ENCODE measurements around the gene YBX2. TPM values are rescaled to one million over a fixed set of nuclear protein-coding genes. Genes with fewer than 3 reads are reported as not detected.
A peak's percentile ranks its signal among the peaks of the same experiment; 100 is the strongest.

Gene YBX2
- total RNA-seq, 4 donors from 2014 or later, result 3.3 to 6.5 (median 5.3) TPM

DNA sequence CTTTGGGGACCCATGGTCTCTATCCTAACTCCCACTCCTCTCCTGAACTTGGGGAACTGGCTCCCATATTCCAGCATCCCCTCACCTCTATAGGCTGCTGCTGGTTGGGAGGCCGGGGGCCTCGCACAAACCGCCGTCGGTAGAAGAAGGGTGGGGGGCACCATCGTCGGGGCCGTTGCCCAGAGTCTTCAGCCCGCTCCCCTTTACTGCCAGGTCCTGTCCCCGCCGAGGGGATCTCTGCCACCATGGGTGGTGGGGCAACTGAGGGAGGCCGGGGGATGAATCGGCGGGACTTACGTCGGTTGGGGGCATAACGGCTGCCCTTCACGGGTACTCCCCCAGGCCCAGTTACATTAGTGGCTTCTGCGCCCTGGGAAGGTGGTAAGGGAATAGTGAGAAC, 4.3 kb downstream of the YBX2 start:
- Histone ChIP-seq H3K27me3 (peaks cover 40% of the 10 kb centered on the region), H3K9me3 (no peaks in the 10 kb centered on the region), H3K4me3 (no peak overlapping the region), H3K27ac (peak overlapping the region in 3 of 4 donors; percentile 83 to 98 (median 95)), H3K4me1 (peaks cover 0 to 97% (median 27%) of the 10 kb centered on the region in 3 donors), H3K36me3 (peaks cover 0 to 26% of the 10 kb centered on the region in 2 donors)
- 80% methylated on average over 1 of the region's 19 CpGs; no CpG with 5 or more reads in 1 of the 2 donors for WGBS, 2 donors (ENCODE audit: low coverage in 1 of 2)
- TF ChIP-seq POLR2AphosphoS5 (IDR thresholded peaks at IDR 0.05), result no peak
- TF ChIP-seq POLR2A (IDR thresholded peaks at IDR 0.05), result no peak
- no peak for TF ChIP-seq EP300 (IDR thresholded peaks at IDR 0.05)
- TF ChIP-seq, protein P1, sequence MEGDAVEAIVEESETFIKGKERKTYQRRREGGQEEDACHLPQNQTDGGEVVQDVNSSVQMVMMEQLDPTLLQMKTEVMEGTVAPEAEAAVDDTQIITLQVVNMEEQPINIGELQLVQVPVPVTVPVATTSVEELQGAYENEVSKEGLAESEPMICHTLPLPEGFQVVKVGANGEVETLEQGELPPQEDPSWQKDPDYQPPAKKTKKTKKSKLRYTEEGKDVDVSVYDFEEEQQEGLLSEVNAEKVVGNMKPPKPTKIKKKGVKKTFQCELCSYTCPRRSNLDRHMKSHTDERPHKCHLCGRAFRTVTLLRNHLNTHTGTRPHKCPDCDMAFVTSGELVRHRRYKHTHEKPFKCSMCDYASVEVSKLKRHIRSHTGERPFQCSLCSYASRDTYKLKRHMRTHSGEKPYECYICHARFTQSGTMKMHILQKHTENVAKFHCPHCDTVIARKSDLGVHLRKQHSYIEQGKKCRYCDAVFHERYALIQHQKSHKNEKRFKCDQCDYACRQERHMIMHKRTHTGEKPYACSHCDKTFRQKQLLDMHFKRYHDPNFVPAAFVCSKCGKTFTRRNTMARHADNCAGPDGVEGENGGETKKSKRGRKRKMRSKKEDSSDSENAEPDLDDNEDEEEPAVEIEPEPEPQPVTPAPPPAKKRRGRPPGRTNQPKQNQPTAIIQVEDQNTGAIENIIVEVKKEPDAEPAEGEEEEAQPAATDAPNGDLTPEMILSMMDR (IDR thresholded peaks at IDR 0.05), result no peak
- no peak for ATAC-seq

DNA sequence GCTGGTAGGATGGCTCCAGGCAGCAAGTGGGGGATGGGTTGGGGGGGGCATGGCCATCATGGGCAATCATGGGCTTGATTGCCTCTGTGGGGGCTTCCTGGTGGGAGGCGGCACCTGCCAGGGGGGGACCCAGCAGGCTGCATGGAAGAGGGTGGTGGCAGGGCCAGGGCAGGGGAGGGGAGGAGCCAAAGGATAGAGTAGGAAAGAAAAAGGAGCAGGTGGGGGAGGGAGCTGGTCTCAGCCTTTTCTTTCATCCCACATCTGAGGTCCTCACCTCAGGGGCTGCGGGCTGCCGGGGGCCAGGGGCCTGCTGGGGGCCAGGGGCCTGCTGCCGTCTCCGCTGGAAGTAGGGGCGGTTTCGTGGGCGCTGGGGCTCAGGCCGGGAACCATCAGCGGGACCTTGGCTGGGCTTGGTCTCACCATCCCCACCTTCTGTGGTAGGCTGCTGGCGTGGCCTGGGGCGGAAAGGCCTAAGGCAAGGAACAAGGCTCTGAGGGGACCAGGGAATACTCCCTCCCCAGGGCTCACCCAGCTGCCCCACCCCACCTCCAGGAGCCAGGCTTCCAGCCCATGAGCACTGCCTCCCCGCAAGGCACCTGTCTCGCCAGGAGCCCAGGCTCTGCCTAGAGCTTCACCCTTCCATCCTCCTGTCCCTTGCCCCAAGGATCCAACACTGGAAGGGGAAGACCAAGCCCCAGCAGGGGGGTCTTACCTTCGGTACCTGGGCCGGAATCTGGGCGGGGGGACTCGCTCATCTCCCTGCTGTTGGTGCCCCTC, 5.0 kb downstream of the YBX2 start:
- H3K9me3 ChIP-seq, result no peaks in the 10 kb centered on the region
- TF ChIP-seq POLR2A (IDR thresholded peaks at IDR 0.05), result no peak
- TF ChIP-seq, protein P1 (IDR thresholded peaks at IDR 0.05), result no peak
- no peak for TF ChIP-seq POLR2AphosphoS5 (IDR thresholded peaks at IDR 0.05)
- no peak for TF ChIP-seq EP300 (IDR thresholded peaks at IDR 0.05)
- ATAC-seq, result peak; percentile 6
- peaks cover 34% of the 10 kb centered on the region for H3K27me3 ChIP-seq
- peak overlapping the region in 3 of 4 donors; percentile 83 to 98 (median 95) for H3K27ac ChIP-seq
- 67% methylated on average over 3 of the region's 18 CpGs; no CpG with 5 or more reads in 1 of the 2 donors for WGBS, 2 donors (ENCODE audit: low coverage in 1 of 2)
- H3K4me1 ChIP-seq, result peaks cover 0 to 97% (median 27%) of the 10 kb centered on the region in 3 donors
- no peak overlapping the region for H3K4me3 ChIP-seq
- H3K36me3 ChIP-seq, result peaks cover 0 to 33% of the 10 kb centered on the region in 2 donors

DNA sequence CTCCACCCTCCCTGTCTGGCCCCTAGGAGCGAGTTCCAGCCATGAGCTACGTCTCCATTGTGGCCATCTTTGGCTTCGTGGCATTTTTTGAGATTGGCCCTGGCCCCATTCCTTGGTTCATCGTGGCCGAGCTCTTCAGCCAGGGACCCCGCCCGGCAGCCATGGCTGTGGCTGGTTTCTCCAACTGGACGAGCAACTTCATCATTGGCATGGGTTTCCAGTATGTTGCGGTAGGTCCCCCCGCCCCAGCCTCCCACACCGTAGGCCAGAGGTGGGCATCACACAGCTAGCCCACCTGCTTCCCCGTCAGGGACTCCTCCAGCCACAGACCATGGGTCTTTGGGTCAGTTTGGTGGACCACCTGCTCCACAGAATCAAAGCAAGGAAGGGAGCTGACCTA, 8.8 kb downstream of the YBX2 start:
- TF ChIP-seq, protein P1 (IDR thresholded peaks at IDR 0.05), result no peak
- TF ChIP-seq POLR2A (IDR thresholded peaks at IDR 0.05), result no peak
- TF ChIP-seq EP300 (IDR thresholded peaks at IDR 0.05), result no peak
- TF ChIP-seq POLR2AphosphoS5 (IDR thresholded peaks at IDR 0.05), result no peak
- Histone ChIP-seq H3K36me3 (peaks cover 0 to 45% of the 10 kb centered on the region in 2 donors), H3K27ac (peak overlapping the region in 3 of 4 donors; percentile 95 to 98 (median 98)), H3K9me3 (no peaks in the 10 kb centered on the region), H3K4me1 (peaks cover 0 to 95% (median 23%) of the 10 kb centered on the region in 3 donors), H3K4me3 (no peak overlapping the region), H3K27me3 (peaks cover 12% of the 10 kb centered on the region)
- WGBS, 2 donors (ENCODE audit: low coverage in 1 of 2), result 60 to 73% methylated on average over 3 to 4 of the region's 12 CpGs
- ATAC-seq, result no peak

DNA sequence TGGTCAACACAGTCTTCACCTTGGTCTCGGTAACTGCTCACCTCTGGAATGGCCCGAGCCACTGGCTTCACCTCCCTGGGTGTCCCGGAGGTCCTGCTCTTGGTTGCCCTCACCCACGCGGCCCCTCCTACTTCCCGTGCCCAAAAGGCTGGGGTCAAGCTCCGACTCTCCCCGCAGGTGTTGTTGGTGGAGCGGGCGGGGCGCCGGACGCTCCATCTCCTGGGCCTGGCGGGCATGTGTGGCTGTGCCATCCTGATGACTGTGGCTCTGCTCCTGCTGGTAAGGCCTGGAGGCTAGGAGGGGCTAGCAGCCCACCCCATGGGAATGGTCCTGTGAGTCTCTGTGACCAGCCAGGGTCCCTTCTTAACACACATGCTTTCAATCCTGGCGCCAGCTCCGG, 9.5 kb downstream of the YBX2 start:
- peak overlapping the region in 3 of 4 donors; percentile 95 to 98 (median 98) for H3K27ac ChIP-seq
- WGBS, 2 donors (ENCODE audit: low coverage in 1 of 2), result no CpG with 5 or more reads among the region's 16 CpGs
- H3K4me1 ChIP-seq, result peaks cover 0 to 94% (median 24%) of the 10 kb centered on the region in 3 donors
- H3K27me3 ChIP-seq, result peaks cover 4% of the 10 kb centered on the region
- TF ChIP-seq, protein P1 (IDR thresholded peaks at IDR 0.05), result no peak
- no peak for TF ChIP-seq EP300 (IDR thresholded peaks at IDR 0.05)
- no peak for TF ChIP-seq POLR2AphosphoS5 (IDR thresholded peaks at IDR 0.05)
- no peak for TF ChIP-seq POLR2A (IDR thresholded peaks at IDR 0.05)
- no peak for ATAC-seq
- peaks cover 0 to 45% of the 10 kb centered on the region in 2 donors for H3K36me3 ChIP-seq
- H3K9me3 ChIP-seq, result no peaks in the 10 kb centered on the region
- peak overlapping the region in 1 of 2 donors; percentile 86 for H3K4me3 ChIP-seq

Measured in gastroesophageal sphincter (tissue), 4 donors.